Raji (cell line): ENCODE data around the gene NDUFB7.

Experiments
- POLR2A ChIP-seq: IDR thresholded peaks from 2 replicates; pipeline ENCODE4 v1.6.1; 2011; ENCODE audit warnings: low read depth, low read length, control low read depth; ENCODE audit not compliant: insufficient read depth

NDUFB7 gene

GRCh38 chr19:14575428-14575980, 3.6 kb upstream of the NDUFB7 start:
- TF ChIP-seq POLR2A, result no peak

- TF ChIP-seq POLR2A, result no peak
These were observed 870 bp downstream of the NDUFB7 start for GRCh38 chr19:14570864-14571527.

- no peak for TF ChIP-seq POLR2A
These were observed 4.8 kb downstream of the NDUFB7 start for GRCh38 chr19:14567079-14567478.

GRCh38 chr19:14566712-14567077, 5.2 kb downstream of the NDUFB7 start:
- TF ChIP-seq POLR2A, result no peak

GRCh38 chr19:14565765-14566711, 5.8 kb downstream of the NDUFB7 start:
- TF ChIP-seq POLR2A, result no peak

- no peak for TF ChIP-seq POLR2A
These were observed 6.6 kb downstream of the NDUFB7 start for GRCh38 chr19:14565298-14565679.

GRCh38 chr19:14563989-14564651, 7.7 kb downstream of the NDUFB7 start:
- no peak for TF ChIP-seq POLR2A

- TF ChIP-seq POLR2A, result no peak
These were observed 8.3 kb downstream of the NDUFB7 start for GRCh38 chr19:14563590-14563926.

GRCh38 chr19:14562660-14563589, 8.9 kb downstream of the NDUFB7 start:
- TF ChIP-seq POLR2A, result no peak

- no peak for TF ChIP-seq POLR2A
These were observed 10.0 kb downstream of the NDUFB7 start for GRCh38 chr19:14561847-14562351.

- no peak for TF ChIP-seq POLR2A
These were observed 10.6 kb downstream of the NDUFB7 start for GRCh38 chr19:14561249-14561648.

- TF ChIP-seq POLR2A, result no peak
These were observed 11.1 kb downstream of the NDUFB7 start for GRCh38 chr19:14560776-14561108.

GRCh38 chr19:14559916-14560775, 11.7 kb downstream of the NDUFB7 start:
- TF ChIP-seq POLR2A, result no peak
